Ovary (tissue), 3 donors: Measurements from ENCODE around the gene TENT5A.

Source experiments
- EP300 ChIP-seq: sonication (generic); formaldehyde crosslinking; IDR thresholded peaks from one replicate; pipeline ENCODE4 v1.6.1; 2017; ENCODE audit warnings: antibody characterized with exemption
- POLR2A ChIP-seq: fragments of 450-650 bp; IDR thresholded peaks from one replicate; pipeline ENCODE4 v1.6.1; 2017; ENCODE audit warnings: antibody characterized with exemption, mild to moderate bottlenecking, moderate library complexity
- TF ChIP-seq, protein P1 (sequence below), 3 donors: fragments of 450-650 bp in 2 of 3; fragments of 200-600 bp in 1 of 3; IDR thresholded peaks; one replicate each; pipeline versions ENCODE4 v1.5.1 to v1.8.0; 2016 to 2022; ENCODE audit warnings: antibody characterized with exemption in 3 of 3, mild to moderate bottlenecking in 1 of 3
- donor health status: DM: no; HTN: no; CAD: no.

DNA sequence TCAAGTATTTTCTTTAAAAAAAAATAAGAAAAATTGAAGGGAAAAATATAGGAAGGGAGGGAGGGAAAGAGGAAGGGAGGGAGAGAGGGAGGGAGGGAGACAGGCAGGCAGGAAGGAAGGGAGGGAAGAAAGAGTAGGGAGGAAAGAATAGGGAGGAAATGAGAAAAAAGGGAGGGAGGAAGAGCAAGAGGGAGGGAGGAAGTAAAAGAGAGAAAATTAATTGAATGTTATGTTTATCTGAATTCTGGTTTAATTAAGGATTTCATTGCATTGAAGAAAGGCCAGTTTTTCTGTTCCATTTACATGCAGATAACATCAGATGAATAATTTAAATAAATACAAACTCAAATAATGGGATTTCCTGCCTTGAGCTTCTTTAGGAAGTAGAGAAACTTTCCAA, 47.8 kb downstream of the TENT5A start:
- TF ChIP-seq, protein P1, sequence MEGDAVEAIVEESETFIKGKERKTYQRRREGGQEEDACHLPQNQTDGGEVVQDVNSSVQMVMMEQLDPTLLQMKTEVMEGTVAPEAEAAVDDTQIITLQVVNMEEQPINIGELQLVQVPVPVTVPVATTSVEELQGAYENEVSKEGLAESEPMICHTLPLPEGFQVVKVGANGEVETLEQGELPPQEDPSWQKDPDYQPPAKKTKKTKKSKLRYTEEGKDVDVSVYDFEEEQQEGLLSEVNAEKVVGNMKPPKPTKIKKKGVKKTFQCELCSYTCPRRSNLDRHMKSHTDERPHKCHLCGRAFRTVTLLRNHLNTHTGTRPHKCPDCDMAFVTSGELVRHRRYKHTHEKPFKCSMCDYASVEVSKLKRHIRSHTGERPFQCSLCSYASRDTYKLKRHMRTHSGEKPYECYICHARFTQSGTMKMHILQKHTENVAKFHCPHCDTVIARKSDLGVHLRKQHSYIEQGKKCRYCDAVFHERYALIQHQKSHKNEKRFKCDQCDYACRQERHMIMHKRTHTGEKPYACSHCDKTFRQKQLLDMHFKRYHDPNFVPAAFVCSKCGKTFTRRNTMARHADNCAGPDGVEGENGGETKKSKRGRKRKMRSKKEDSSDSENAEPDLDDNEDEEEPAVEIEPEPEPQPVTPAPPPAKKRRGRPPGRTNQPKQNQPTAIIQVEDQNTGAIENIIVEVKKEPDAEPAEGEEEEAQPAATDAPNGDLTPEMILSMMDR (IDR thresholded peaks at IDR 0.05), result no peak
- TF ChIP-seq POLR2A (no peak), EP300 (no peak)
